HepG2 (cell line): ENCODE measurements around the gene BBIP1. TPM values are rescaled to one million over a fixed set of nuclear protein-coding genes. Genes with fewer than 3 reads are reported as not detected.

Source experiments
- ATAC-seq: fragments of 200-7000 bp; cut with Tn5 transposase; 3 replicates; pipeline ENCODE4 v1.9.1; 2020; ENCODE audit warnings: mild to moderate bottlenecking, moderate library complexity
- BruUV-seq: library from RNA; stranded (reverse); fragments of 400-500 nt; replicated peaks from 2 replicates; lab custom pipeline; 2021; lab: Mats Ljungman, UMichigan
- CTCF ChIA-PET: fragments of 300-600 bp; formaldehyde crosslinking; extraction: SDS; loops from one replicate; lab custom pipeline; 2021; ENCODE audit warnings: low total read pairs, inconsistent platforms, low intra/inter-chr PET ratio; lab: Yijun Ruan, JAX
- POLR2A ChIA-PET: fragments of 350-600 bp; sonication (Branson Sonifier 250); formaldehyde crosslinking; loops from one replicate; lab custom pipeline; 2020; ENCODE audit warnings: antibody characterized with exemption, inconsistent platforms; lab: Yijun Ruan, JAX
- DNase-seq: peaks from one replicate; pipeline ENCODE4 v3.0.0-alpha.2; 2015; ENCODE audit warnings: low spot score
- FAIRE-seq: peaks from 3 replicates; lab custom pipeline; 2011; peaks lifted over from hg19 to GRCh38; lab: Jason Lieb, UNC
- H2AFZ ChIP-seq: one replicate; pipeline ENCODE4 v1.6.1; 2011; ENCODE audit warnings: low read length, inconsistent platforms
- H3K27ac ChIP-seq: fragments of 300-600 bp; 3 replicates; pipeline ENCODE4 v1.8.0; 2011; ENCODE audit warnings: mixed run types, mild to moderate bottlenecking, mixed read lengths, low read length, inconsistent platforms; ENCODE audit not compliant: insufficient read depth; ENCODE audit errors: extremely low read length
- H3K27me3 ChIP-seq, 2 experiments: fragments of 200-600 bp in 1 of 2; 2 replicates in 1 of 2; 3 replicates in 1 of 2; pipeline versions ENCODE4 v1.6.0 to v1.8.0; 2011; ENCODE audit warnings: low read length in 2 of 2, mild to moderate bottlenecking in 2 of 2, moderate library complexity in 2 of 2, inconsistent platforms in 1 of 2; ENCODE audit not compliant: insufficient read depth in 2 of 2, control insufficient read depth in 1 of 2
- H3K36me3 ChIP-seq, 2 experiments: fragments of 200-600 bp in 1 of 2; replicated peaks in 1 of 2; 2 replicates in 1 of 2; 3 replicates in 1 of 2; pipeline versions ENCODE4 v1.5.1 to v1.8.0; 2011; ENCODE audit warnings: low read length in 2 of 2, inconsistent platforms in 1 of 2; ENCODE audit not compliant: insufficient read depth in 2 of 2, control insufficient read depth in 1 of 2
- H3K4me1 ChIP-seq: 2 replicates; pipeline ENCODE4 v1.5.1; 2012; ENCODE audit warnings: low read length, inconsistent platforms; ENCODE audit not compliant: insufficient read depth
- H3K4me2 ChIP-seq: 2 replicates; pipeline ENCODE4 v1.6.0; 2011; ENCODE audit warnings: low read depth, low read length, inconsistent platforms
- H3K4me3 ChIP-seq, 3 experiments: fragments of 200-600 bp in 1 of 3; sonication (generic), shearing (Covaris generic) in 1 of 3; replicated peaks in 1 of 3; 2 replicates each; pipeline ENCODE4 v1.5.1; 2011 to 2016; ENCODE audit warnings: low read length in 3 of 3, inconsistent platforms in 2 of 3, low read depth in 2 of 3, mild to moderate bottlenecking in 2 of 3, control low read depth in 1 of 3, mixed read lengths in 1 of 3; ENCODE audit not compliant: insufficient read depth in 1 of 3
- H3K79me2 ChIP-seq: one replicate; pipeline ENCODE4 v1.6.1; 2011; ENCODE audit warnings: low read length, inconsistent platforms; ENCODE audit not compliant: insufficient read depth
- H3K9ac ChIP-seq: 2 replicates; pipeline ENCODE4 v1.6.0; 2011; ENCODE audit warnings: mild to moderate bottlenecking, low read depth, low read length, inconsistent platforms; ENCODE audit not compliant: insufficient read depth
- H3K9me3 ChIP-seq: 2 replicates; pipeline ENCODE4 v1.5.1; 2012; ENCODE audit warnings: mild to moderate bottlenecking, low read length
- H4K20me1 ChIP-seq: 2 replicates; pipeline ENCODE4 v1.6.0; 2011; ENCODE audit warnings: inconsistent platforms, mild to moderate bottlenecking, low read length, moderate library complexity; ENCODE audit not compliant: insufficient read depth
- ATF7-NPFF ChIP-seq: sonication (generic); formaldehyde crosslinking; IDR thresholded peaks from 2 replicates; pipeline ENCODE4 v1.8.1; 2023; ENCODE audit warnings: mild to moderate bottlenecking, low read depth, missing genetic modification reagents, moderate library complexity
- ETS1 ChIP-seq: sonication (generic); formaldehyde crosslinking; IDR thresholded peaks from 2 replicates; pipeline ENCODE4 v1.4.0; 2020; ENCODE audit warnings: missing genetic modification reagents
- HNRNPL ChIP-seq: fragments of 200-400 bp; formaldehyde crosslinking; IDR thresholded peaks from 2 replicates; pipeline ENCODE4 v1.6.1; 2017; ENCODE audit warnings: mild to moderate bottlenecking, low read depth, low read length
- KLF13 ChIP-seq: sonication (generic); formaldehyde crosslinking; IDR thresholded peaks from 2 replicates; pipeline ENCODE4 v1.4.0; 2020; ENCODE audit warnings: mild to moderate bottlenecking, missing genetic modification reagents
- MAFF ChIP-seq: IDR thresholded peaks from 2 replicates; pipeline ENCODE4 v1.6.1; 2011; ENCODE audit warnings: low read depth, low read length, improper control_type of control experiment
- MIXL1 ChIP-seq: IDR thresholded peaks from 2 replicates; pipeline ENCODE4 v1.6.1; 2016
- NFIC ChIP-seq: IDR thresholded peaks from 2 replicates; pipeline ENCODE4 v1.6.1; 2012; ENCODE audit warnings: mild to moderate bottlenecking, low read length, inconsistent platforms
- NR0B2 ChIP-seq: sonication (generic); formaldehyde crosslinking; IDR thresholded peaks from 2 replicates; pipeline ENCODE4 v1.4.0; 2020; ENCODE audit warnings: mild to moderate bottlenecking, missing genetic modification reagents
- NR1H2 ChIP-seq: sonication (generic); formaldehyde crosslinking; IDR thresholded peaks from 2 replicates; pipeline ENCODE4 v1.8.1; 2022; ENCODE audit warnings: low read depth, missing genetic modification reagents, borderline replicate concordance
- RBM22 ChIP-seq: fragments of 200-400 bp; formaldehyde crosslinking; optimal IDR thresholded peaks from 2 replicates; pipeline ENCODE3; 2017; ENCODE audit warnings: mild to moderate bottlenecking, low read length, moderate library complexity
- SIN3B ChIP-seq: fragments of 150-350 bp; IDR thresholded peaks from 2 replicates; pipeline ENCODE4 v1.6.1; 2014; ENCODE audit warnings: low read length
- SNAI1 ChIP-seq: sonication (generic); formaldehyde crosslinking; IDR thresholded peaks from 2 replicates; pipeline ENCODE4 v1.5.0; 2020; ENCODE audit warnings: mild to moderate bottlenecking, missing genetic modification reagents, borderline replicate concordance
- ZBTB21 ChIP-seq: sonication (generic); formaldehyde crosslinking; IDR thresholded peaks from 2 replicates; pipeline ENCODE4 v1.4.0; 2020; ENCODE audit warnings: missing genetic modification reagents
- ZFY ChIP-seq: sonication (generic); formaldehyde crosslinking; IDR thresholded peaks from 2 replicates; pipeline ENCODE4 v1.4.0; 2020; ENCODE audit warnings: missing genetic modification reagents
- ZNF546 ChIP-seq: sonication (generic); formaldehyde crosslinking; conservative IDR thresholded peaks from 2 replicates; pipeline ENCODE4 v1.8.1; 2023; ENCODE audit warnings: mild to moderate bottlenecking, missing genetic modification reagents
- WGBS: methylation state at CpG from one replicate; pipeline ENCODE4 v1.1.6; 2017; ENCODE audit warnings: low lambda C conversion rate; 5-methylcytosine and 5-hydroxymethylcytosine counted together
- in situ Hi-C: cut with HindIII; loops from 2 replicates; pipeline ENCODE4 v1.10.0; 2017; ENCODE audit warnings: low pct_unique_long_range_greater_than_20kb; ENCODE audit not compliant: extremely low pct_ligation_motif_present
- intact Hi-C: fragments of 100-400 bp; cut with micrococcal nuclease; formaldehyde crosslinking; loops from one replicate; pipeline ENCODE4 v1.10.0; 2022; ENCODE audit not compliant: unreplicated experiment
- polyA plus RNA-seq, 8 experiments: library from polyadenylated mRNA; depleted of rRNA in 3 of 8; stranded (reverse) in 7 of 8; unstranded in 1 of 8; fragments of >200 nt; fragmentation: Illumina TruSeq in 4 of 8; extraction: Trizol in 4 of 8; gene quantifications; 2 replicates each; pipeline versions ENCODE4 v1.2.1 to v1.2.3, GENCODE V29; 2011 to 2016; ENCODE audit warnings: low read depth in 4 of 8, missing spikeins in 1 of 8, mixed read lengths in 1 of 8; ENCODE audit not compliant: insufficient read depth in 1 of 8
- total RNA-seq, 5 experiments: library from RNA; depleted of rRNA; stranded (reverse); fragments of >200 nt; fragmentation: Illumina TruSeq; extraction: Trizol; gene quantifications; 2 replicates each; pipeline ENCODE4 v1.2.3, GENCODE V29; 2016; ENCODE audit warnings: low read depth in 1 of 5
- TF ChIP-seq, protein P1 (sequence below): sonication (generic); formaldehyde crosslinking; IDR thresholded peaks from 2 replicates; pipeline ENCODE4 v1.4.0; 2020; ENCODE audit warnings: missing genetic modification reagents

BBIP1 gene
- total and polyA plus RNA-seq, 2 of the 13 experiments (the other 11 are each of a cell fraction or from before 2014, with no cell fraction given) = 18.3 to 24.1 TPM

- no peak overlapping the region for H3K9ac ChIP-seq
- H3K36me3 ChIP-seq = peaks cover 2 to 8% of the 10 kb centered on the region in 2 experiments
- intact Hi-C loops (no loop called here), in situ Hi-C loops (loop anchor here (5.0 kb wide), 1 partner anchor 94 kb away; no protein-coding TSS in a partner anchor)
- H3K27me3 ChIP-seq = no peaks in the 10 kb centered on the region
- H4K20me1 ChIP-seq = no peaks in the 10 kb centered on the region; the same call in 1 of the 2 replicates
- DNase-seq (no peak), ATAC-seq (no peak), FAIRE-seq (no peak)
- no peak for TF ChIP-seq MIXL1
- no peak for TF ChIP-seq NR1H2 (CRISPR knock-in tag)
- peak; percentile 28 for TF ChIP-seq RBM22
- no peak for TF ChIP-seq ZFY (CRISPR knock-in tag)
- no peak for TF ChIP-seq KLF13 (CRISPR knock-in tag)
- no peak for TF ChIP-seq SNAI1
- no peak for TF ChIP-seq MAFF
- H3K4me2 ChIP-seq = no peak overlapping the region
- no peak overlapping the region for H3K27ac ChIP-seq
- no TSS peak for BruUV-seq
- ChIA-PET CTCF (no interaction called here), POLR2A (interaction anchor here (3.1 kb wide), 1 partner anchor 18 kb away, joined by 24 read pairs; the partner anchor contains the start of genes BBIP1 and SHOC2)
- no peak overlapping the region for H3K4me3 ChIP-seq
- H3K9me3 ChIP-seq = no peaks in the 10 kb centered on the region
- H3K79me2 ChIP-seq = no peaks in the 10 kb centered on the region
- 100% methylated on average over 2 of the region's 2 CpGs for WGBS
- H3K4me1 ChIP-seq = peaks cover 12% of the 10 kb centered on the region
- no peak overlapping the region for H2AFZ ChIP-seq
Observed at GRCh38 chr10:110900983-110901382, 18.0 kb downstream of the BBIP1 start.

DNA sequence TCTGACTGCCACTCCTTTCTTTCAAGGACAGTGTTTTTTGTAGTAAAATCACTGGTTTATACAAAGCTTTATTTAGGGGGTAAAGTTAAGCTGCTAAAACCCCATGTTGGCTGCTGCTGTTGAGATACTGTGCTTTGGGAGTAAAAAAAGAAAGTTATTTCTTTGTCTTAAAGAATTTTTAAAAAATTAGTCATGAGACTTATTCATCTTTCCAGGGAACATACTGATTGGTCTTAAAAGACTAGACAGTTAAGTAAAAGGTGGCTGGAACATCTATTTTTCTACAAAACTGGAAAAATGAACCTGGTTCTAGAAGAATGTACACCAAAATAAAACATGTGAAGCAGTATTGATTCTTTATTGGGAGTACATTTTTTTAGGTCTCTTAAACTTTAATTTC is 20.6 kb downstream of the BBIP1 start:
- FAIRE-seq (no peak), ATAC-seq (no peak), DNase-seq (no peak)
- Histone ChIP-seq H3K4me2 (no peak overlapping the region), H3K27me3 (no peaks in the 10 kb centered on the region), H4K20me1 (no peaks in the 10 kb centered on the region; the same call in 1 of the 2 replicates), H3K9me3 (no peaks in the 10 kb centered on the region), H3K4me1 (peaks cover 12% of the 10 kb centered on the region), H2AFZ (no peak overlapping the region), H3K79me2 (no peaks in the 10 kb centered on the region), H3K9ac (no peak overlapping the region), H3K27ac (no peak overlapping the region), H3K36me3 (peaks cover 3 to 21% of the 10 kb centered on the region in 2 experiments), H3K4me3 (no peak overlapping the region)
- BruUV-seq = TSS peak; percentile 26
- no peak for TF ChIP-seq ATF7-NPFF
- TF ChIP-seq, protein P1, sequence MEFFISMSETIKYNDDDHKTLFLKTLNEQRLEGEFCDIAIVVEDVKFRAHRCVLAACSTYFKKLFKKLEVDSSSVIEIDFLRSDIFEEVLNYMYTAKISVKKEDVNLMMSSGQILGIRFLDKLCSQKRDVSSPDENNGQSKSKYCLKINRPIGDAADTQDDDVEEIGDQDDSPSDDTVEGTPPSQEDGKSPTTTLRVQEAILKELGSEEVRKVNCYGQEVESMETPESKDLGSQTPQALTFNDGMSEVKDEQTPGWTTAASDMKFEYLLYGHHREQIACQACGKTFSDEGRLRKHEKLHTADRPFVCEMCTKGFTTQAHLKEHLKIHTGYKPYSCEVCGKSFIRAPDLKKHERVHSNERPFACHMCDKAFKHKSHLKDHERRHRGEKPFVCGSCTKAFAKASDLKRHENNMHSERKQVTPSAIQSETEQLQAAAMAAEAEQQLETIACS (CRISPR knock-in tag) = no peak
- no peak for TF ChIP-seq ETS1 (CRISPR knock-in tag)
- no peak for TF ChIP-seq NFIC
- TF ChIP-seq NR0B2 (CRISPR knock-in tag) = no peak
- no peak for TF ChIP-seq ZBTB21 (CRISPR knock-in tag)
- no peak for TF ChIP-seq SIN3B
- TF ChIP-seq ZNF546 (CRISPR knock-in tag) = no peak
- no peak for TF ChIP-seq HNRNPL
- POLR2A ChIA-PET = no interaction called here
- intact Hi-C loops (no loop called here), in situ Hi-C loops (loop anchor here (25.0 kb wide), 1 partner anchor 286 kb away; no protein-coding TSS in a partner anchor)
- CTCF ChIA-PET = no interaction called here
